A549 (cell line): Measurements from ENCODE around the gene PRKCE. TPM values are rescaled to one million over a fixed set of nuclear protein-coding genes. Genes with fewer than 3 reads are reported as not detected.

Source experiments
- ATAC-seq, 2 experiments: fragments of 200-7000 bp in 1 of 2; fragments of >200 bp in 1 of 2; cut with Nextera tagmentation in 1 of 2; cut with Tn5 transposase in 1 of 2; 3 replicates each; pipeline versions ENCODE4 v1.8.0 to v1.9.1; 2018 to 2020; ENCODE audit warnings: mild to moderate bottlenecking in 1 of 2, moderate library complexity in 1 of 2
- CTCF ChIA-PET: fragments of 300-600 bp; sonication (Branson Sonifier 250); formaldehyde crosslinking; extraction: SDS; loops from one replicate; lab custom pipeline; 2021; ENCODE audit warnings: antibody characterized with exemption, inconsistent platforms; lab: Yijun Ruan, JAX
- POLR2A ChIA-PET: fragments of 350-600 bp; formaldehyde crosslinking; extraction: SDS; loops from one replicate; lab custom pipeline; 2021; ENCODE audit warnings: antibody characterized with exemption, inconsistent platforms; lab: Yijun Ruan, JAX
- DNase-seq, 2 experiments: peaks; one replicate each; pipeline versions ENCODE4 v3.0.0 to v3.0.0-alpha.2; 2011 to 2016; ENCODE audit warnings: low read depth in 1 of 2, low spot score in 1 of 2
- FAIRE-seq: peaks from 2 replicates; lab custom pipeline; 2011; peaks lifted over from hg19 to GRCh38; lab: Jason Lieb, UNC
- H3K27ac ChIP-seq, 2 experiments: fragments of >200 bp; sonication (Bioruptor Twin); formaldehyde crosslinking; 3 replicates each; pipeline ENCODE4 v1.5.1; 2016 to 2017
- H3K4me1 ChIP-seq: fragments of >200 bp; sonication (Bioruptor Twin); formaldehyde crosslinking; 3 replicates; pipeline ENCODE4 v1.6.1; 2016
- H3K4me2 ChIP-seq: fragments of >200 bp; sonication (Bioruptor Twin); formaldehyde crosslinking; 3 replicates; pipeline ENCODE4 v1.6.1; 2016
- H3K4me3 ChIP-seq: fragments of >200 bp; sonication (Bioruptor Twin); formaldehyde crosslinking; 3 replicates; pipeline ENCODE4 v1.5.1; 2016
- H3K9me3 ChIP-seq: fragments of >200 bp; sonication (Bioruptor Twin); formaldehyde crosslinking; 3 replicates; pipeline ENCODE4 v1.6.1; 2016
- CEBPB ChIP-seq, 2 experiments: fragments of >200 bp in 1 of 2; sonication (Bioruptor Twin) in 1 of 2; formaldehyde crosslinking in 1 of 2; IDR thresholded peaks; 2 replicates each; pipeline ENCODE4 v1.6.1; 2012 to 2016
- EHMT2 ChIP-seq: fragments of 200-600 bp; sonication (generic); IDR thresholded peaks from 2 replicates; pipeline ENCODE4 v1.6.1; 2016; ENCODE audit warnings: antibody characterized with exemption, low read depth, mild to moderate bottlenecking, moderate library complexity
- EP300 ChIP-seq, 2 experiments: fragments of >200 bp; sonication (Bioruptor Twin); formaldehyde crosslinking; IDR thresholded peaks; 2 replicates in 1 of 2; 3 replicates in 1 of 2; pipeline ENCODE4 v1.6.1; 2016 to 2017
- FOXS1 ChIP-seq: fragments of 250-450 bp; sonication (Bioruptor Pico); IDR thresholded peaks from 2 replicates; pipeline ENCODE4 v1.5.0; 2020; ENCODE audit warnings: mild to moderate bottlenecking, moderate library complexity
- NPAS2 ChIP-seq: fragments of 250-450 bp; sonication (Bioruptor Pico); IDR thresholded peaks from 2 replicates; pipeline ENCODE4 v1.8.0; 2022; ENCODE audit warnings: mild to moderate bottlenecking, moderate library complexity, borderline replicate concordance
- POLR2A ChIP-seq: IDR thresholded peaks from 2 replicates; pipeline ENCODE4 v1.6.1; 2012; ENCODE audit warnings: mild to moderate bottlenecking, low read length
- POLR2AphosphoS2 ChIP-seq: conservative IDR thresholded peaks from 2 replicates; pipeline ENCODE4 v1.6.1; 2012; ENCODE audit warnings: low read length, improper control_type of control experiment, inconsistent platforms
- RAD21 ChIP-seq, 2 experiments: fragments of >200 bp in 1 of 2; sonication (Bioruptor Twin) in 1 of 2; formaldehyde crosslinking in 1 of 2; IDR thresholded peaks in 1 of 2; conservative IDR thresholded peaks in 1 of 2; 2 replicates in 1 of 2; 3 replicates in 1 of 2; pipeline ENCODE4 v1.6.1; 2012 to 2018; ENCODE audit warnings: inconsistent platforms in 1 of 2
- ZNF302 ChIP-seq: fragments of 250-450 bp; sonication (Bioruptor Pico); IDR thresholded peaks from 2 replicates; pipeline ENCODE4 v1.9.0; 2021; ENCODE audit warnings: inconsistent platforms, mild to moderate bottlenecking, moderate library complexity
- WGBS: methylation state at CpG from one replicate; pipeline ENCODE4 v1.1.6; 2017; ENCODE audit errors: missing lambda C conversion rate; 5-methylcytosine and 5-hydroxymethylcytosine counted together
- polyA plus RNA-seq, 4 experiments: library from polyadenylated mRNA; depleted of rRNA in 3 of 4; stranded (reverse); fragments of >200 nt; fragmentation: RNase III in 1 of 4; extraction: RNeasy Plus Mini Kit Qiagen cat#74134 plus additional on column Dnase treatment in 1 of 4; gene quantifications; 2 replicates in 3 of 4; 3 replicates in 1 of 4; pipeline ENCODE4 v1.2.3, GENCODE V29; 2011 to 2017
- TF ChIP-seq, protein P1 (sequence below): fragments of 250-450 bp; sonication (Bioruptor Pico); IDR thresholded peaks from 2 replicates; pipeline ENCODE4 v1.5.0; 2021; ENCODE audit warnings: mild to moderate bottlenecking, moderate library complexity, borderline replicate concordance
- TF ChIP-seq, protein P2 (sequence below): fragments of 450-650 bp; IDR thresholded peaks from 2 replicates; pipeline ENCODE4 v1.6.1; 2014; ENCODE audit warnings: antibody characterized with exemption
- TF ChIP-seq, protein P3 (sequence below): fragments of 250-450 bp; sonication (Bioruptor Pico); IDR thresholded peaks from 2 replicates; pipeline ENCODE4 v1.5.0; 2020; ENCODE audit warnings: low read depth, mild to moderate bottlenecking, moderate library complexity
- TF ChIP-seq, protein P4 (sequence below): fragments of 200-600 bp; sonication (generic); IDR thresholded peaks from 2 replicates; pipeline ENCODE4 v1.6.1; 2016; ENCODE audit warnings: antibody characterized with exemption, mild to moderate bottlenecking, moderate library complexity
- TF ChIP-seq, protein P5 (sequence below): IDR thresholded peaks from 2 replicates; pipeline ENCODE4 v1.6.1; 2012; ENCODE audit warnings: low read depth, borderline replicate concordance

PRKCE gene
- polyA plus RNA-seq, 2 of the 4 experiments (the other 2 are of a cell fraction) = 11.5 to 12.0 TPM

DNA sequence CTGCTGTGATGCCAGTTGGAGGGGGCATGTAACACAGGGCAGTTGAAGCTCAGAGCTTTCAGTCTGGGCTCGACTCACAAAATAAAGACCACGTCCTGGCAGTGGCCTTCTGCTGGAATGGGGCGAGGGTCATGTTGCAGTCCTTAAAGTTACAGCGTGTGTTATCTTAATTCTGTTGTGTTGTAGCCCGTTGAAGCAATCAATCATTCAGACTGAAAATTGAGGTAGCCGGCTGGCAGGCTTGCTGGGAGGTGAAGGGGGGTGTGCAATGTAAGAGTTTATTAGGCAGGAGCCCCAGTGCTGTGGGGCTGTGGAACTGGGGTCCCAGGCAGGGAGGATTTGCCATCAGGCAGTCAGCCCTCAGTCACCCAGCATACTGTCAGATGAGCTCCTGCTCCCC lies 508.9 kb downstream of the PRKCE start (continued):
- TF ChIP-seq RAD21 (conservative IDR thresholded peaks at IDR 0.05 in 1 of 2, IDR thresholded peaks at IDR 0.05 in 1 of 2) = no peak
- TF ChIP-seq EHMT2 = no peak
- TF ChIP-seq EP300 (IDR thresholded peaks at IDR 0.05) = no peak
- TF ChIP-seq POLR2A = no peak
- TF ChIP-seq, protein P1, sequence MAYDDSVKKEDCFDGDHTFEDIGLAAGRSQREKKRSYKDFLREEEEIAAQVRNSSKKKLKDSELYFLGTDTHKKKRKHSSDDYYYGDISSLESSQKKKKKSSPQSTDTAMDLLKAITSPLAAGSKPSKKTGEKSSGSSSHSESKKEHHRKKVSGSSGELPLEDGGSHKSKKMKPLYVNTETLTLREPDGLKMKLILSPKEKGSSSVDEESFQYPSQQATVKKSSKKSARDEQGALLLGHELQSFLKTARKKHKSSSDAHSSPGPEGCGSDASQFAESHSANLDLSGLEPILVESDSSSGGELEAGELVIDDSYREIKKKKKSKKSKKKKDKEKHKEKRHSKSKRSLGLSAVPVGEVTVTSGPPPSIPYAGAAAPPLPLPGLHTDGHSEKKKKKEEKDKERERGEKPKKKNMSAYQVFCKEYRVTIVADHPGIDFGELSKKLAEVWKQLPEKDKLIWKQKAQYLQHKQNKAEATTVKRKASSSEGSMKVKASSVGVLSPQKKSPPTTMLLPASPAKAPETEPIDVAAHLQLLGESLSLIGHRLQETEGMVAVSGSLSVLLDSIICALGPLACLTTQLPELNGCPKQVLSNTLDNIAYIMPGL (CRISPR knock-in tag) = no peak
- TF ChIP-seq, protein P2, sequence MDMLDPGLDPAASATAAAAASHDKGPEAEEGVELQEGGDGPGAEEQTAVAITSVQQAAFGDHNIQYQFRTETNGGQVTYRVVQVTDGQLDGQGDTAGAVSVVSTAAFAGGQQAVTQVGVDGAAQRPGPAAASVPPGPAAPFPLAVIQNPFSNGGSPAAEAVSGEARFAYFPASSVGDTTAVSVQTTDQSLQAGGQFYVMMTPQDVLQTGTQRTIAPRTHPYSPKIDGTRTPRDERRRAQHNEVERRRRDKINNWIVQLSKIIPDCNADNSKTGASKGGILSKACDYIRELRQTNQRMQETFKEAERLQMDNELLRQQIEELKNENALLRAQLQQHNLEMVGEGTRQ = no peak
- no peak for TF ChIP-seq CEBPB (IDR thresholded peaks at IDR 0.05)
- no peak for TF ChIP-seq NPAS2
- no peak for TF ChIP-seq FOXS1 (CRISPR knock-in tag)

DNA sequence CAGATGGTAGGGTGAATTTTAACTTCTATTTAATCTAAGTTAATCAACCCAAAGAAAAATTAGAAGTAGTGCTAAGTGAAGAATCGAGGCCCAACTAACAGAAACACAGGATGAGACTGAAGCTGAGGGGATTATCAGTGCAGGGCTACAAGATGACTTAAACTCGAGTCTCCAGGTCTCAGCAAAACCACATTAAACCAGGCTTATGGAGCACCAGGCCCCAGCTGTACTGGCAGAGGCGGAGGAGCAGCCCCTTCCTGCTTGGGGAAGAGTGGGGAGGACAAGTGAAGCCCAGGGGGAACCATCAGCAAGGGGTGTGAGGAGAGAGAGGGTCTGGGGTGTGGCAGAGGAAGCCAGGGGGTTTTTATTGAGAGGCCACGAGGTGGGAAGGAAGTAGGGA lies 509.8 kb downstream of the PRKCE start:
- H3K4me1 ChIP-seq = peaks cover 64% of the 10 kb centered on the region
- TF ChIP-seq, protein P3, sequence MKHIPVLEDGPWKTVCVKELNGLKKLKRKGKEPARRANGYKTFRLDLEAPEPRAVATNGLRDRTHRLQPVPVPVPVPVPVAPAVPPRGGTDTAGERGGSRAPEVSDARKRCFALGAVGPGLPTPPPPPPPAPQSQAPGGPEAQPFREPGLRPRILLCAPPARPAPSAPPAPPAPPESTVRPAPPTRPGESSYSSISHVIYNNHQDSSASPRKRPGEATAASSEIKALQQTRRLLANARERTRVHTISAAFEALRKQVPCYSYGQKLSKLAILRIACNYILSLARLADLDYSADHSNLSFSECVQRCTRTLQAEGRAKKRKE = no peak
- no peak for TF ChIP-seq NPAS2
- FAIRE-seq (no peak), DNase-seq (no peak), ATAC-seq (no peak)
- WGBS = 67% methylated on average over 4 of the region's 4 CpGs
- no peak overlapping the region for H3K4me3 ChIP-seq
- CTCF ChIA-PET = interaction anchor here (0.9 to 1.9 kb wide), 4 partner anchors 13 to 205 kb away, joined by 3 to 6 read pairs (median 4); no protein-coding TSS in a partner anchor
- H3K9me3 ChIP-seq = no peaks in the 10 kb centered on the region
- H3K27ac ChIP-seq = peak overlapping the region; percentile 85 to 89
- H3K4me2 ChIP-seq = no peak overlapping the region
- POLR2A ChIA-PET = no interaction called here

DNA sequence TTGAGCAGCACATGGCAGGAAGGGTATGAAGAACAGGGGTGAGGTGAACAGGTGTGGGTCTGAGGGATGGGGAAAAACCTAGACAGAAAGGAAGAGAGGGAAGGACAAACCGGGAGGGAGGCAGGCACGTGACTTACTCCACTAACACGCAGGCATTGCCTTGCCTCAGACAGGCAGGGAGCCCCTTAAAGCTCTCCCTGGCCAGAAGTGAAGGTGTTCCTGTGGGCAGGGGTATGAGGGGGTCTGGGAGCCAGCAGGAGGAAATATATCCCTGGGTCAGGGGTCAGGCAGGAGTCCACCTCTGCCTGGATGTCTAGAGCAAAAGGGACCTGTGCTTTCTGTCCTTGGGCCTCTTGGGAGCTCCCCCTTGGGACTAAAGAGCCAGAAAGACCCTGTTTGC lies 510.4 kb downstream of the PRKCE start:
- no peak overlapping the region for H3K4me3 ChIP-seq
- no peaks in the 10 kb centered on the region for H3K9me3 ChIP-seq
- H3K27ac ChIP-seq = peak overlapping the region; percentile 85 to 89
- DNase-seq = no peak
- 94% methylated on average over 3 of the region's 3 CpGs for WGBS
- CTCF ChIA-PET = interaction anchor here (0.6 to 1.9 kb wide), 5 partner anchors 17 to 204 kb away, joined by 3 to 6 read pairs (median 3); no protein-coding TSS in a partner anchor
- H3K4me1 ChIP-seq = peaks cover 68% of the 10 kb centered on the region
- FAIRE-seq = no peak
- no peak for TF ChIP-seq POLR2AphosphoS2
- no peak for TF ChIP-seq ZNF302 (CRISPR knock-in tag)
- TF ChIP-seq, protein P4, sequence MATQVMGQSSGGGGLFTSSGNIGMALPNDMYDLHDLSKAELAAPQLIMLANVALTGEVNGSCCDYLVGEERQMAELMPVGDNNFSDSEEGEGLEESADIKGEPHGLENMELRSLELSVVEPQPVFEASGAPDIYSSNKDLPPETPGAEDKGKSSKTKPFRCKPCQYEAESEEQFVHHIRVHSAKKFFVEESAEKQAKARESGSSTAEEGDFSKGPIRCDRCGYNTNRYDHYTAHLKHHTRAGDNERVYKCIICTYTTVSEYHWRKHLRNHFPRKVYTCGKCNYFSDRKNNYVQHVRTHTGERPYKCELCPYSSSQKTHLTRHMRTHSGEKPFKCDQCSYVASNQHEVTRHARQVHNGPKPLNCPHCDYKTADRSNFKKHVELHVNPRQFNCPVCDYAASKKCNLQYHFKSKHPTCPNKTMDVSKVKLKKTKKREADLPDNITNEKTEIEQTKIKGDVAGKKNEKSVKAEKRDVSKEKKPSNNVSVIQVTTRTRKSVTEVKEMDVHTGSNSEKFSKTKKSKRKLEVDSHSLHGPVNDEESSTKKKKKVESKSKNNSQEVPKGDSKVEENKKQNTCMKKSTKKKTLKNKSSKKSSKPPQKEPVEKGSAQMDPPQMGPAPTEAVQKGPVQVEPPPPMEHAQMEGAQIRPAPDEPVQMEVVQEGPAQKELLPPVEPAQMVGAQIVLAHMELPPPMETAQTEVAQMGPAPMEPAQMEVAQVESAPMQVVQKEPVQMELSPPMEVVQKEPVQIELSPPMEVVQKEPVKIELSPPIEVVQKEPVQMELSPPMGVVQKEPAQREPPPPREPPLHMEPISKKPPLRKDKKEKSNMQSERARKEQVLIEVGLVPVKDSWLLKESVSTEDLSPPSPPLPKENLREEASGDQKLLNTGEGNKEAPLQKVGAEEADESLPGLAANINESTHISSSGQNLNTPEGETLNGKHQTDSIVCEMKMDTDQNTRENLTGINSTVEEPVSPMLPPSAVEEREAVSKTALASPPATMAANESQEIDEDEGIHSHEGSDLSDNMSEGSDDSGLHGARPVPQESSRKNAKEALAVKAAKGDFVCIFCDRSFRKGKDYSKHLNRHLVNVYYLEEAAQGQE = no peak
- TF ChIP-seq, protein P5, sequence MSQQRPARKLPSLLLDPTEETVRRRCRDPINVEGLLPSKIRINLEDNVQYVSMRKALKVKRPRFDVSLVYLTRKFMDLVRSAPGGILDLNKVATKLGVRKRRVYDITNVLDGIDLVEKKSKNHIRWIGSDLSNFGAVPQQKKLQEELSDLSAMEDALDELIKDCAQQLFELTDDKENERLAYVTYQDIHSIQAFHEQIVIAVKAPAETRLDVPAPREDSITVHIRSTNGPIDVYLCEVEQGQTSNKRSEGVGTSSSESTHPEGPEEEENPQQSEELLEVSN = no peak
- TF ChIP-seq, all 56 proteins: peak for 0
- no peak overlapping the region for H3K4me2 ChIP-seq
- POLR2A ChIA-PET = no interaction called here
- no peak for ATAC-seq
